GM12878 (cell line): ENCODE measurements around the gene SV2A. TPM values are rescaled to one million over a fixed set of nuclear protein-coding genes. Genes with fewer than 3 reads are reported as not detected.
"Not testable (repeated sequence)": the region's sequence is repeated elsewhere in the genome, so short reads cannot be mapped to it uniquely, and the experiment has no call there.

Source experiments
- ATAC-seq: fragments of 200-7000 bp; cut with Tn5 transposase; 3 replicates; pipeline ENCODE4 v1.9.1; 2020; ENCODE audit warnings: mild to moderate bottlenecking, moderate library complexity
- BruUV-seq: library from RNA; stranded (reverse); fragments of 400-500 nt; replicated peaks from 2 replicates; lab custom pipeline; 2021; lab: Mats Ljungman, UMichigan
- CTCF ChIA-PET: fragments of 300-600 bp; sonication (Branson Sonifier 250); formaldehyde crosslinking; extraction: SDS; loops from one replicate; lab custom pipeline; 2021; ENCODE audit warnings: inconsistent platforms; lab: Yijun Ruan, JAX
- POLR2A ChIA-PET: fragments of 350-600 bp; formaldehyde crosslinking; extraction: SDS; loops from one replicate; lab custom pipeline; 2021; ENCODE audit warnings: inconsistent platforms; lab: Charles Lee
- RAD21 ChIA-PET: fragments of 300-600 bp; sonication (Branson Sonifier 250); formaldehyde crosslinking; loops from one replicate; lab custom pipeline; 2023; ENCODE audit warnings: antibody characterized with exemption; ENCODE audit not compliant: unreplicated experiment; lab: Charles Lee
- SMC1A ChIA-PET: fragments of 300-600 bp; sonication (Branson Sonifier 250); formaldehyde crosslinking; loops from one replicate; lab custom pipeline; 2023; ENCODE audit not compliant: unreplicated experiment, uncharacterized antibody; lab: Charles Lee
- DNase-seq: peaks from one replicate; pipeline ENCODE4 v3.0.0-alpha.2; 2011; ENCODE audit warnings: low read depth, low spot score
- FAIRE-seq: peaks from 3 replicates; lab custom pipeline; 2011; peaks lifted over from hg19 to GRCh38; lab: Jason Lieb, UNC
- H2AFZ ChIP-seq: 2 replicates; pipeline ENCODE4 v1.6.0; 2011; ENCODE audit warnings: low read depth, low read length, control low read depth; ENCODE audit not compliant: control insufficient read depth
- H3K27ac ChIP-seq: 2 replicates; pipeline ENCODE4 v1.5.1; 2011; ENCODE audit warnings: control low read depth; ENCODE audit not compliant: control insufficient read depth, insufficient read depth
- H3K27me3 ChIP-seq, 2 experiments: replicated peaks in 1 of 2; 2 replicates each; pipeline versions ENCODE4 v1.6.0 to v1.6.1; 2011; ENCODE audit warnings: low read length in 1 of 2; ENCODE audit not compliant: control insufficient read depth in 2 of 2, insufficient read depth in 2 of 2
- H3K36me3 ChIP-seq, 2 experiments: 2 replicates each; pipeline ENCODE4 v1.5.1; 2011; ENCODE audit warnings: low read length in 1 of 2; ENCODE audit not compliant: control insufficient read depth in 2 of 2, insufficient read depth in 2 of 2
- H3K4me1 ChIP-seq: 2 replicates; pipeline ENCODE4 v1.6.1; 2011; ENCODE audit warnings: mild to moderate bottlenecking, low read length, moderate library complexity, mixed read lengths; ENCODE audit not compliant: control insufficient read depth, insufficient read depth
- H3K4me2 ChIP-seq: 2 replicates; pipeline ENCODE4 v1.6.0; 2011; ENCODE audit warnings: control low read depth; ENCODE audit not compliant: control insufficient read depth, insufficient read depth
- H3K4me3 ChIP-seq: fragments of 200-600 bp; sonication (generic); 2 replicates; pipeline ENCODE4 v1.5.1; 2016
- H3K79me2 ChIP-seq: 2 replicates; pipeline ENCODE4 v1.6.0; 2011; ENCODE audit warnings: low read length; ENCODE audit not compliant: control insufficient read depth, insufficient read depth
- H3K9ac ChIP-seq: 2 replicates; pipeline ENCODE4 v1.8.0; 2011; ENCODE audit warnings: low read length, control low read depth, mixed read lengths; ENCODE audit not compliant: control insufficient read depth, insufficient read depth
- H3K9me3 ChIP-seq: replicated peaks from 3 replicates; pipeline ENCODE4 v1.5.1; 2011; ENCODE audit warnings: mild to moderate bottlenecking, low read length; ENCODE audit not compliant: control insufficient read depth, insufficient read depth
- H4K20me1 ChIP-seq: 2 replicates; pipeline ENCODE4 v1.6.0; 2011; ENCODE audit not compliant: control insufficient read depth, insufficient read depth
- WGBS: methylation state at CpG from one replicate; pipeline ENCODE4 v1.1.6; 2016; ENCODE audit warnings: low lambda C conversion rate; ENCODE audit not compliant: insufficient replicate concordance, insufficient coverage; ENCODE audit errors: missing lambda C conversion rate; 5-methylcytosine and 5-hydroxymethylcytosine counted together
- in situ Hi-C: fragments of 300-500 bp; cut with MboI; formaldehyde crosslinking; loops from 9 replicates; pipeline ENCODE4 v1.14.3; 2018; ENCODE audit warnings: mixed read lengths
- intact Hi-C: fragments of 100-400 bp; cut with micrococcal nuclease; formaldehyde crosslinking; loops from one replicate; pipeline ENCODE4 v1.14.2; 2022; ENCODE audit not compliant: unreplicated experiment
- polyA plus RNA-seq, 11 experiments: library from polyadenylated mRNA; depleted of rRNA in 4 of 11; unstranded in 6 of 11; stranded (reverse) in 5 of 11; fragments of >200 nt; fragmentation: Nextera tagmentation in 4 of 11; fragmentation: Illumina TruSeq in 1 of 11; extraction: Ambion mirVana in 4 of 11; extraction: Trizol in 1 of 11; gene quantifications; 1 replicate in 1 of 11; 2 replicates in 10 of 11; pipeline versions ENCODE4 v1.2.1 to v1.2.3, GENCODE V29; 2011 to 2016; ENCODE audit warnings: inconsistent platforms in 2 of 11, missing spikeins in 2 of 11, low read depth in 1 of 11
- total RNA-seq, 4 experiments: library from RNA; depleted of rRNA in 3 of 4; stranded (reverse); fragments of >200 nt in 3 of 4; fragmentation: Illumina TruSeq in 1 of 4; extraction: Trizol in 1 of 4; gene quantifications; 2 replicates each; pipeline versions ENCODE4 v1.2.1 to v1.2.3, GENCODE V29; 2013 to 2021

Gene SV2A
- total and polyA plus RNA-seq, 10 of the 15 experiments (the other 5 are each of a cell fraction or from before 2014, with no cell fraction given): 0.39 to 11.6 (median 5.4) TPM

- H3K27me3 ChIP-seq, H3K9ac ChIP-seq, H3K36me3 ChIP-seq, RAD21 ChIA-PET, H3K4me1 ChIP-seq, H3K79me2 ChIP-seq, H2AFZ ChIP-seq, in situ Hi-C loops, POLR2A ChIA-PET, H3K4me2 ChIP-seq, SMC1A ChIA-PET, CTCF ChIA-PET, H3K4me3 ChIP-seq, DNase-seq, H3K27ac ChIP-seq, BruUV-seq, intact Hi-C loops, H3K9me3 ChIP-seq, H4K20me1 ChIP-seq: not testable (repeated sequence)
- no CpG with 5 or more reads among the region's 55 CpGs for WGBS
- peak; percentile 84 for ATAC-seq
- peak; percentile 41 for FAIRE-seq
Measured at GRCh38 chr1:149860684-149861496, 56.8 kb downstream of the SV2A start.

GRCh38 chr1:149860271-149860670 lies 57.4 kb downstream of the SV2A start:
- SMC1A ChIA-PET, H4K20me1 ChIP-seq, BruUV-seq, RAD21 ChIA-PET, FAIRE-seq, H3K27ac ChIP-seq, POLR2A ChIA-PET, H3K9me3 ChIP-seq, H3K9ac ChIP-seq, H3K27me3 ChIP-seq, CTCF ChIA-PET, H3K36me3 ChIP-seq, H3K4me1 ChIP-seq, intact Hi-C loops, in situ Hi-C loops, H3K79me2 ChIP-seq, DNase-seq, H3K4me3 ChIP-seq, H2AFZ ChIP-seq, H3K4me2 ChIP-seq: not testable (repeated sequence)
- WGBS: no CpG with 5 or more reads among the region's 15 CpGs
- ATAC-seq: peak; percentile 19

Other genes starting within 250 kb of the SV2A start
- gene FCGR1A, start 135.2 kb downstream of the SV2A start, total RNA-seq (2014; rRNA removed): not detected in 2 replicates
- gene FCGR1A, start 135.2 kb downstream of the SV2A start, total RNA-seq (2014; rRNA removed; fragmentation: Illumina TruSeq; extraction: Trizol): not detected in 2 replicates
- not detected in 2 replicates for gene FCGR1A, start 135.2 kb downstream of the SV2A start, total RNA-seq (2021)
- gene FCGR1A, start 135.2 kb downstream of the SV2A start, polyA plus RNA-seq (2011; rRNA removed): not detected in 2 replicates
- gene FCGR1A, start 135.2 kb downstream of the SV2A start, polyA plus RNA-seq (2014; fragmentation: Illumina TruSeq; extraction: Trizol): not detected in 2 replicates
- gene FCGR1A, start 135.2 kb downstream of the SV2A start, polyA plus RNA-seq (2014; fragmentation: Nextera tagmentation; extraction: Ambion mirVana): not detected
- not detected in 2 replicates for gene FCGR1A, start 135.2 kb downstream of the SV2A start, polyA plus RNA-seq (2014; rRNA removed)
- not detected for gene FCGR1A, start 135.2 kb downstream of the SV2A start, polyA plus RNA-seq (2016; fragmentation: Nextera tagmentation; extraction: Ambion mirVana)
- 11.7 and 16.0 TPM in 2 replicates for gene BOLA1, start 18.3 kb downstream of the SV2A start, total RNA-seq (2014; rRNA removed)
- 7.0 and 7.5 TPM in 2 replicates for gene BOLA1, start 18.3 kb downstream of the SV2A start, total RNA-seq (2014; rRNA removed; fragmentation: Illumina TruSeq; extraction: Trizol)
- gene BOLA1, start 18.3 kb downstream of the SV2A start, total RNA-seq (2021): 12.8 and 15.1 TPM in 2 replicates
- 7.9 and 9.7 TPM in 2 replicates for gene BOLA1, start 18.3 kb downstream of the SV2A start, polyA plus RNA-seq (2011; rRNA removed)
- gene BOLA1, start 18.3 kb downstream of the SV2A start, polyA plus RNA-seq (2014; fragmentation: Illumina TruSeq; extraction: Trizol): 4.6 and 5.4 TPM in 2 replicates
- 1 to 10 TPM in 1 of 2 experiments, under 1 TPM in 1; 0.74 to 4.3 TPM for gene BOLA1, start 18.3 kb downstream of the SV2A start, polyA plus RNA-seq (2014; fragmentation: Nextera tagmentation; extraction: Ambion mirVana)
- 18.7 and 19.7 TPM in 2 replicates for gene BOLA1, start 18.3 kb downstream of the SV2A start, polyA plus RNA-seq (2014; rRNA removed)
- gene BOLA1, start 18.3 kb downstream of the SV2A start, polyA plus RNA-seq (2016; fragmentation: Nextera tagmentation; extraction: Ambion mirVana): 10 to 100 TPM; 14.8 to 18.3 TPM
- 9.4 and 13.2 TPM in 2 replicates for gene SF3B4, start 10.0 kb upstream of the SV2A start, total RNA-seq (2014; rRNA removed)
- gene SF3B4, start 10.0 kb upstream of the SV2A start, total RNA-seq (2014; rRNA removed; fragmentation: Illumina TruSeq; extraction: Trizol): 24.1 and 27.6 TPM in 2 replicates
- gene SF3B4, start 10.0 kb upstream of the SV2A start, total RNA-seq (2021): 79.4 and 81.7 TPM in 2 replicates
- 11.3 and 26.2 TPM in 2 replicates for gene SF3B4, start 10.0 kb upstream of the SV2A start, polyA plus RNA-seq (2011; rRNA removed)
- gene SF3B4, start 10.0 kb upstream of the SV2A start, polyA plus RNA-seq (2014; fragmentation: Illumina TruSeq; extraction: Trizol): 81.8 and 83.5 TPM in 2 replicates
- gene SF3B4, start 10.0 kb upstream of the SV2A start, polyA plus RNA-seq (2014; fragmentation: Nextera tagmentation; extraction: Ambion mirVana): 1 to 10 TPM; 1.9 to 6.9 TPM
- 27.4 and 35.7 TPM in 2 replicates for gene SF3B4, start 10.0 kb upstream of the SV2A start, polyA plus RNA-seq (2014; rRNA removed)
- gene SF3B4, start 10.0 kb upstream of the SV2A start, polyA plus RNA-seq (2016; fragmentation: Nextera tagmentation; extraction: Ambion mirVana): 100 to 1,000 TPM; 140 to 146 TPM
- 0.51 and 0.71 TPM in 2 replicates for gene MTMR11, start 19.0 kb upstream of the SV2A start, total RNA-seq (2014; rRNA removed)
- 0.51 and 0.58 TPM in 2 replicates for gene MTMR11, start 19.0 kb upstream of the SV2A start, total RNA-seq (2014; rRNA removed; fragmentation: Illumina TruSeq; extraction: Trizol)
- 0.45 and 1.1 TPM in 2 replicates for gene MTMR11, start 19.0 kb upstream of the SV2A start, total RNA-seq (2021)
- gene MTMR11, start 19.0 kb upstream of the SV2A start, polyA plus RNA-seq (2011; rRNA removed): 0.46 and 0.52 TPM in 2 replicates
- gene MTMR11, start 19.0 kb upstream of the SV2A start, polyA plus RNA-seq (2014; fragmentation: Illumina TruSeq; extraction: Trizol): 0.97 and 1.5 TPM in 2 replicates
- gene MTMR11, start 19.0 kb upstream of the SV2A start, polyA plus RNA-seq (2014; fragmentation: Nextera tagmentation; extraction: Ambion mirVana): under 1 TPM; 0.35 to 0.84 TPM
- gene MTMR11, start 19.0 kb upstream of the SV2A start, polyA plus RNA-seq (2014; rRNA removed): 0.95 and 1.1 TPM in 2 replicates
- gene MTMR11, start 19.0 kb upstream of the SV2A start, polyA plus RNA-seq (2016; fragmentation: Nextera tagmentation; extraction: Ambion mirVana): under 1 TPM; 0.70 to 0.77 TPM
- gene OTUD7B, start 92.9 kb upstream of the SV2A start, total RNA-seq (2014; rRNA removed): 8.4 and 8.7 TPM in 2 replicates
- gene OTUD7B, start 92.9 kb upstream of the SV2A start, total RNA-seq (2014; rRNA removed; fragmentation: Illumina TruSeq; extraction: Trizol): 9.2 and 9.9 TPM in 2 replicates
- 20.7 and 24.9 TPM in 2 replicates for gene OTUD7B, start 92.9 kb upstream of the SV2A start, total RNA-seq (2021)
- 4.3 and 7.4 TPM in 2 replicates for gene OTUD7B, start 92.9 kb upstream of the SV2A start, polyA plus RNA-seq (2011; rRNA removed)
- gene OTUD7B, start 92.9 kb upstream of the SV2A start, polyA plus RNA-seq (2014; fragmentation: Illumina TruSeq; extraction: Trizol): 8.2 and 10.7 TPM in 2 replicates
- gene OTUD7B, start 92.9 kb upstream of the SV2A start, polyA plus RNA-seq (2014; fragmentation: Nextera tagmentation; extraction: Ambion mirVana): 1 to 10 TPM; 1.7 to 1.8 TPM
- gene OTUD7B, start 92.9 kb upstream of the SV2A start, polyA plus RNA-seq (2014; rRNA removed): 5.8 and 5.9 TPM in 2 replicates
- gene OTUD7B, start 92.9 kb upstream of the SV2A start, polyA plus RNA-seq (2016; fragmentation: Nextera tagmentation; extraction: Ambion mirVana): 1 to 10 TPM; 1.7 to 2.3 TPM
- 29.3 and 32.7 TPM in 2 replicates for gene VPS45, start 149.9 kb upstream of the SV2A start, total RNA-seq (2014; rRNA removed)
- 38.0 and 38.4 TPM in 2 replicates for gene VPS45, start 149.9 kb upstream of the SV2A start, total RNA-seq (2014; rRNA removed; fragmentation: Illumina TruSeq; extraction: Trizol)
- 25.5 and 28.4 TPM in 2 replicates for gene VPS45, start 149.9 kb upstream of the SV2A start, total RNA-seq (2021)
- 44.9 and 62.1 TPM in 2 replicates for gene VPS45, start 149.9 kb upstream of the SV2A start, polyA plus RNA-seq (2011; rRNA removed)
- 42.5 and 61.4 TPM in 2 replicates for gene VPS45, start 149.9 kb upstream of the SV2A start, polyA plus RNA-seq (2014; fragmentation: Illumina TruSeq; extraction: Trizol)
- 10 to 100 TPM; 24.4 to 28.7 TPM for gene VPS45, start 149.9 kb upstream of the SV2A start, polyA plus RNA-seq (2014; fragmentation: Nextera tagmentation; extraction: Ambion mirVana)
- 27.3 and 31.0 TPM in 2 replicates for gene VPS45, start 149.9 kb upstream of the SV2A start, polyA plus RNA-seq (2014; rRNA removed)
- gene VPS45, start 149.9 kb upstream of the SV2A start, polyA plus RNA-seq (2016; fragmentation: Nextera tagmentation; extraction: Ambion mirVana): 10 to 100 TPM; 46.7 to 48.7 TPM
- gene PLEKHO1, start 232.1 kb upstream of the SV2A start, total RNA-seq (2014; rRNA removed): 183 and 184 TPM in 2 replicates
- gene PLEKHO1, start 232.1 kb upstream of the SV2A start, total RNA-seq (2014; rRNA removed; fragmentation: Illumina TruSeq; extraction: Trizol): 87.7 and 91.4 TPM in 2 replicates
- gene PLEKHO1, start 232.1 kb upstream of the SV2A start, total RNA-seq (2021): 134 and 146 TPM in 2 replicates
- 56.6 and 73.8 TPM in 2 replicates for gene PLEKHO1, start 232.1 kb upstream of the SV2A start, polyA plus RNA-seq (2011; rRNA removed)
- 108 and 113 TPM in 2 replicates for gene PLEKHO1, start 232.1 kb upstream of the SV2A start, polyA plus RNA-seq (2014; fragmentation: Illumina TruSeq; extraction: Trizol)
- 10 to 100 TPM in 1 of 2 experiments, 1 to 10 TPM in 1; 5.3 to 12.9 TPM for gene PLEKHO1, start 232.1 kb upstream of the SV2A start, polyA plus RNA-seq (2014; fragmentation: Nextera tagmentation; extraction: Ambion mirVana)
- 143 and 184 TPM in 2 replicates for gene PLEKHO1, start 232.1 kb upstream of the SV2A start, polyA plus RNA-seq (2014; rRNA removed)
- gene PLEKHO1, start 232.1 kb upstream of the SV2A start, polyA plus RNA-seq (2016; fragmentation: Nextera tagmentation; extraction: Ambion mirVana): 10 to 100 TPM; 36.9 to 86.3 TPM